H9 (cell line): ENCODE measurements around the gene PGM3. TPM values are rescaled to one million over a fixed set of nuclear protein-coding genes. Genes with fewer than 3 reads are reported as not detected.

Source experiments
- DNase-seq: peaks from one replicate; pipeline ENCODE4 v3.0.0-alpha.2; 2017
- H2AFZ ChIP-seq: one replicate; pipeline ENCODE4 v1.6.1; 2013; ENCODE audit warnings: mild to moderate bottlenecking, low read length, control low read depth, moderate library complexity
- H2AK5ac ChIP-seq: 2 replicates; pipeline ENCODE4 v1.6.1; 2013; ENCODE audit warnings: low read length, control low read depth, mixed read lengths; ENCODE audit not compliant: insufficient read length
- H2BK120ac ChIP-seq: one replicate; pipeline ENCODE4 v1.6.1; 2013; ENCODE audit warnings: low read depth, mild to moderate bottlenecking, low read length, control low read depth, inconsistent platforms; ENCODE audit not compliant: poor library complexity, severe bottlenecking
- H2BK12ac ChIP-seq: 2 replicates; pipeline ENCODE4 v1.6.1; 2013; ENCODE audit warnings: low read length, control low read depth, mixed read lengths, low read depth; ENCODE audit not compliant: insufficient read length
- H2BK15ac ChIP-seq: 2 replicates; pipeline ENCODE4 v1.6.1; 2013; ENCODE audit warnings: low read depth, low read length, control low read depth
- H2BK20ac ChIP-seq: one replicate; pipeline ENCODE4 v1.6.1; 2013; ENCODE audit warnings: low read depth, mild to moderate bottlenecking, low read length, control low read depth, inconsistent platforms; ENCODE audit not compliant: poor library complexity, severe bottlenecking
- H2BK5ac ChIP-seq: 2 replicates; pipeline ENCODE4 v1.6.1; 2013; ENCODE audit warnings: low read length, control low read depth, mixed read lengths; ENCODE audit not compliant: insufficient read length
- H3K14ac ChIP-seq: 2 replicates; pipeline ENCODE4 v1.6.1; 2013; ENCODE audit warnings: low read length, control low read depth; ENCODE audit not compliant: insufficient read depth
- H3K18ac ChIP-seq: 2 replicates; pipeline ENCODE4 v1.6.1; 2013; ENCODE audit warnings: low read depth, mild to moderate bottlenecking, mixed read lengths, low read length, control low read depth; ENCODE audit not compliant: insufficient read length
- H3K23ac ChIP-seq: 2 replicates; pipeline ENCODE4 v1.6.1; 2013; ENCODE audit warnings: low read length, control low read depth, mixed read lengths, low read depth; ENCODE audit not compliant: insufficient read length
- H3K23me2 ChIP-seq: 2 replicates; pipeline ENCODE4 v1.6.1; 2013; ENCODE audit warnings: low read depth, mild to moderate bottlenecking, mixed read lengths, low read length, control low read depth; ENCODE audit not compliant: insufficient read length, poor library complexity, severe bottlenecking
- H3K27ac ChIP-seq: 2 replicates; pipeline ENCODE4 v1.5.1; 2013; ENCODE audit warnings: low read length, control low read depth, mixed read lengths, low read depth; ENCODE audit not compliant: insufficient read length
- H3K27me3 ChIP-seq: 2 replicates; pipeline ENCODE4 v1.6.1; 2013; ENCODE audit warnings: low read length, control low read depth, inconsistent platforms; ENCODE audit not compliant: insufficient read depth
- H3K4ac ChIP-seq: 2 replicates; pipeline ENCODE4 v1.6.1; 2013; ENCODE audit warnings: low read depth, mild to moderate bottlenecking, control low read depth, inconsistent platforms, low read length, moderate library complexity
- H3K4me1 ChIP-seq: 2 replicates; pipeline ENCODE4 v1.6.1; 2013; ENCODE audit warnings: low read length, control low read depth, inconsistent platforms; ENCODE audit not compliant: insufficient read depth
- H3K4me2 ChIP-seq: 2 replicates; pipeline ENCODE4 v1.6.1; 2013; ENCODE audit warnings: low read length, control low read depth, mixed read lengths; ENCODE audit not compliant: insufficient read length, insufficient read depth
- H3K56ac ChIP-seq: 2 replicates; pipeline ENCODE4 v1.6.1; 2013; ENCODE audit warnings: low read depth, mild to moderate bottlenecking, mixed read lengths, low read length, control low read depth; ENCODE audit not compliant: insufficient read length
- H3K79me1 ChIP-seq: 2 replicates; pipeline ENCODE4 v1.6.1; 2013; ENCODE audit warnings: low read depth, mild to moderate bottlenecking, moderate library complexity, low read length, control low read depth, inconsistent platforms; ENCODE audit not compliant: insufficient read depth, poor library complexity, severe bottlenecking
- H3K79me2 ChIP-seq: 2 replicates; pipeline ENCODE4 v1.6.1; 2013; ENCODE audit warnings: low read length, control low read depth, inconsistent platforms; ENCODE audit not compliant: insufficient read depth
- H3K9ac ChIP-seq: 2 replicates; pipeline ENCODE4 v1.6.1; 2013; ENCODE audit warnings: low read length, control low read depth, mixed read lengths; ENCODE audit not compliant: insufficient read length; ENCODE audit errors: extremely low read depth
- H3K9me3 ChIP-seq: one replicate; pipeline ENCODE4 v1.6.1; 2013; ENCODE audit warnings: low read depth, low read length, inconsistent platforms; ENCODE audit not compliant: control insufficient read depth
- H3T11ph ChIP-seq: one replicate; pipeline ENCODE4 v1.6.1; 2013; ENCODE audit warnings: mild to moderate bottlenecking, low read length, control low read depth, inconsistent platforms
- H4K20me1 ChIP-seq: one replicate; pipeline ENCODE4 v1.6.1; 2013; ENCODE audit not compliant: control insufficient read depth, insufficient read length, insufficient read depth
- H4K5ac ChIP-seq: 2 replicates; pipeline ENCODE4 v1.6.1; 2013; ENCODE audit warnings: low read depth, mild to moderate bottlenecking, mixed read lengths, low read length, control low read depth; ENCODE audit not compliant: insufficient read length
- H4K8ac ChIP-seq: replicated peaks from 2 replicates; pipeline ENCODE4 v1.6.1; 2013; ENCODE audit warnings: low read length, control low read depth, mixed read lengths, low read depth; ENCODE audit not compliant: insufficient read length
- H4K91ac ChIP-seq: 2 replicates; pipeline ENCODE4 v1.6.1; 2013; ENCODE audit warnings: low read depth, mild to moderate bottlenecking, moderate library complexity, mixed read lengths, low read length, control low read depth; ENCODE audit not compliant: insufficient read length
- H3K27ac Mint-ChIP-seq, 3 experiments: 2 replicates in 2 of 3; 3 replicates in 1 of 3; pipeline ENCODE4 v1.8.0; 2020 to 2021; ENCODE audit warnings: mixed read lengths in 3 of 3, mild to moderate bottlenecking in 1 of 3, moderate library complexity in 1 of 3
- H3K27me3 Mint-ChIP-seq: 2 replicates; pipeline ENCODE4 v1.8.0; 2021; ENCODE audit warnings: low read depth, mild to moderate bottlenecking, moderate library complexity, mixed read lengths
- H3K36me3 Mint-ChIP-seq, 3 experiments: 2 replicates in 2 of 3; 3 replicates in 1 of 3; pipeline ENCODE4 v1.8.0; 2020 to 2021; ENCODE audit warnings: low read depth in 3 of 3, mixed read lengths in 3 of 3; ENCODE audit not compliant: insufficient read depth in 1 of 3
- H3K4me1 Mint-ChIP-seq, 2 experiments: 2 replicates each; pipeline ENCODE4 v1.8.0; 2020; ENCODE audit warnings: mixed read lengths in 2 of 2
- H3K4me3 Mint-ChIP-seq, 2 experiments: 2 replicates in 1 of 2; 3 replicates in 1 of 2; pipeline ENCODE4 v1.8.0; 2020 to 2021; ENCODE audit warnings: mild to moderate bottlenecking in 2 of 2, mixed read lengths in 2 of 2, moderate library complexity in 1 of 2
- H3K9me3 Mint-ChIP-seq, 2 experiments: 2 replicates in 1 of 2; 3 replicates in 1 of 2; pipeline ENCODE4 v1.8.0; 2020; ENCODE audit warnings: mild to moderate bottlenecking in 2 of 2, mixed read lengths in 2 of 2, moderate library complexity in 1 of 2
- WGBS: extraction: QIAGEN DNeasy Blood & Tissue Kit; methylation state at CpG from one replicate; pipeline ENCODE4 v1.1.7; 2013; ENCODE audit warnings: missing lambda C conversion rate, low lambda C conversion rate, mixed read lengths; ENCODE audit not compliant: insufficient read length; ENCODE audit errors: extremely low coverage; 5-methylcytosine and 5-hydroxymethylcytosine counted together
- total RNA-seq: library from RNA; stranded (reverse); gene quantifications from 2 replicates; pipeline ENCODE4 v1.2.1, GENCODE V29; 2021
- TF ChIP-seq, protein P1 (sequence below): fragments of 200-600 bp; sonication (generic); conservative IDR thresholded peaks from 3 replicates; pipeline ENCODE4 v1.8.0; 2021; ENCODE audit warnings: antibody characterized with exemption, mild to moderate bottlenecking

PGM3 gene
- total RNA-seq, 1 experiment from 2014 or later: 69.3 TPM

DNA sequence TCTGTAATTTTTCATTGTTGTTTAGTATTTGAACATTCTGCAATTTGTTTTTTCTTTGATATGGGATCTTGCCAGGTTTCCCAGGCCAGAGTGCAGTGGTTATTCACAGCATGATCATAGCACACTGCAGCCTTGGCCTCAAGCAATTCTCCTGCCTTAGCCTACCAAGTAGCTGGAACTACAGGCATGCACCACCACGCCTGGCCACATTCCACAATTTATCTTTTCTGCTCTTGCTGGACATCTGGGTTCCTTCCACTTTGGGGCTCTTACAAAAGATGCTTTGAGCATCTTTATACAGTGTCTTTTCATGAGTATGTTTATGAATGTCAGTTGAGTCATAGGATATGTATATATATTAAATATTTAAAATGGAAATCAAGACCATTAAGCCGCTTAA, 42.0 kb downstream of the PGM3 start:
- H2BK12ac ChIP-seq: no peak overlapping the region
- H3K14ac ChIP-seq: no peak overlapping the region
- no peak overlapping the region for H3K4ac ChIP-seq
- no peak overlapping the region for H4K8ac ChIP-seq
- H2BK120ac ChIP-seq: no peak overlapping the region
- no peak overlapping the region for H3T11ph ChIP-seq
- H3K23me2 ChIP-seq: no peaks in the 10 kb centered on the region
- H4K91ac ChIP-seq: no peak overlapping the region
- H3K79me1 ChIP-seq: no peaks in the 10 kb centered on the region
- H3K18ac ChIP-seq: no peak overlapping the region
- H3K27ac ChIP-seq: no peak overlapping the region
- no peak overlapping the region for H2AFZ ChIP-seq
- no peaks in the 10 kb centered on the region for H3K27me3 Mint-ChIP-seq
- no peaks in the 10 kb centered on the region for H3K9me3 ChIP-seq
- no CpG with 5 or more reads among the region's 2 CpGs for WGBS
- H3K4me1 Mint-ChIP-seq: no peaks in the 10 kb centered on the region; a peak in 1 of 4 replicates
- H2AK5ac ChIP-seq: no peak overlapping the region
- DNase-seq: no peak
- no peak overlapping the region for H3K56ac ChIP-seq
- no peaks in the 10 kb centered on the region for H3K9me3 Mint-ChIP-seq
- no peak overlapping the region for H3K23ac ChIP-seq
- no peak overlapping the region for H3K9ac ChIP-seq
- no peak overlapping the region; a peak in 1 of 7 replicates for H3K27ac Mint-ChIP-seq
- peaks cover 0 to 25% (median 5%) of the 10 kb centered on the region in 3 experiments; a peak in 3 of 7 replicates for H3K36me3 Mint-ChIP-seq
- H3K4me3 Mint-ChIP-seq: no peak overlapping the region
- no peak overlapping the region for H4K5ac ChIP-seq
- no peaks in the 10 kb centered on the region; the same call in 1 of the 2 replicates for H3K27me3 ChIP-seq
- no peak overlapping the region for H2BK5ac ChIP-seq
- H2BK20ac ChIP-seq: no peak overlapping the region
- no peaks in the 10 kb centered on the region for H4K20me1 ChIP-seq
- H2BK15ac ChIP-seq: no peak overlapping the region
- H3K4me2 ChIP-seq: no peak overlapping the region
- TF ChIP-seq, protein P1, sequence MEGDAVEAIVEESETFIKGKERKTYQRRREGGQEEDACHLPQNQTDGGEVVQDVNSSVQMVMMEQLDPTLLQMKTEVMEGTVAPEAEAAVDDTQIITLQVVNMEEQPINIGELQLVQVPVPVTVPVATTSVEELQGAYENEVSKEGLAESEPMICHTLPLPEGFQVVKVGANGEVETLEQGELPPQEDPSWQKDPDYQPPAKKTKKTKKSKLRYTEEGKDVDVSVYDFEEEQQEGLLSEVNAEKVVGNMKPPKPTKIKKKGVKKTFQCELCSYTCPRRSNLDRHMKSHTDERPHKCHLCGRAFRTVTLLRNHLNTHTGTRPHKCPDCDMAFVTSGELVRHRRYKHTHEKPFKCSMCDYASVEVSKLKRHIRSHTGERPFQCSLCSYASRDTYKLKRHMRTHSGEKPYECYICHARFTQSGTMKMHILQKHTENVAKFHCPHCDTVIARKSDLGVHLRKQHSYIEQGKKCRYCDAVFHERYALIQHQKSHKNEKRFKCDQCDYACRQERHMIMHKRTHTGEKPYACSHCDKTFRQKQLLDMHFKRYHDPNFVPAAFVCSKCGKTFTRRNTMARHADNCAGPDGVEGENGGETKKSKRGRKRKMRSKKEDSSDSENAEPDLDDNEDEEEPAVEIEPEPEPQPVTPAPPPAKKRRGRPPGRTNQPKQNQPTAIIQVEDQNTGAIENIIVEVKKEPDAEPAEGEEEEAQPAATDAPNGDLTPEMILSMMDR: no peak
- H3K4me1 ChIP-seq: no peaks in the 10 kb centered on the region
- no peaks in the 10 kb centered on the region for H3K79me2 ChIP-seq
